Measurements from ENCODE around the gene ENG.

GRCh38 chr9:127788337-127789011, 66.0 kb downstream of the ENG start:
- TF ChIP-seq POLR2AphosphoS5 (IDR thresholded peaks at IDR 0.05; ENCODE audit: low read depth, low read length) = no peak
- TF ChIP-seq, protein P1, sequence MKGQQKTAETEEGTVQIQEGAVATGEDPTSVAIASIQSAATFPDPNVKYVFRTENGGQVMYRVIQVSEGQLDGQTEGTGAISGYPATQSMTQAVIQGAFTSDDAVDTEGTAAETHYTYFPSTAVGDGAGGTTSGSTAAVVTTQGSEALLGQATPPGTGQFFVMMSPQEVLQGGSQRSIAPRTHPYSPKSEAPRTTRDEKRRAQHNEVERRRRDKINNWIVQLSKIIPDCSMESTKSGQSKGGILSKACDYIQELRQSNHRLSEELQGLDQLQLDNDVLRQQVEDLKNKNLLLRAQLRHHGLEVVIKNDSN (IDR thresholded peaks at IDR 0.05; ENCODE audit: borderline replicate concordance, low read depth) = no peak
- no peak for TF ChIP-seq CTCF (IDR thresholded peaks at IDR 0.05)
- no peak for TF ChIP-seq CHD2 (IDR thresholded peaks at IDR 0.05; ENCODE audit: low read length, partially characterized antibody)
- TF ChIP-seq NFIC (IDR thresholded peaks at IDR 0.05; ENCODE audit: borderline replicate concordance) = no peak
- no peak for TF ChIP-seq YY1 (IDR thresholded peaks at IDR 0.05; ENCODE audit: low read depth)
- TF ChIP-seq, protein P2, sequence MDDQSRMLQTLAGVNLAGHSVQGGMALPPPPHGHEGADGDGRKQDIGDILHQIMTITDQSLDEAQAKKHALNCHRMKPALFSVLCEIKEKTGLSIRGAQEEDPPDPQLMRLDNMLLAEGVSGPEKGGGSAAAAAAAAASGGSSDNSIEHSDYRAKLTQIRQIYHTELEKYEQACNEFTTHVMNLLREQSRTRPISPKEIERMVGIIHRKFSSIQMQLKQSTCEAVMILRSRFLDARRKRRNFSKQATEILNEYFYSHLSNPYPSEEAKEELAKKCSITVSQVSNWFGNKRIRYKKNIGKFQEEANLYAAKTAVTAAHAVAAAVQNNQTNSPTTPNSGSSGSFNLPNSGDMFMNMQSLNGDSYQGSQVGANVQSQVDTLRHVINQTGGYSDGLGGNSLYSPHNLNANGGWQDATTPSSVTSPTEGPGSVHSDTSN (IDR thresholded peaks at IDR 0.05) = no peak
- TF ChIP-seq FOXM1 (IDR thresholded peaks at IDR 0.05; ENCODE audit: low read depth) = no peak
- no peak for TF ChIP-seq RCOR1 (IDR thresholded peaks at IDR 0.05; ENCODE audit: low read length)
- TF ChIP-seq JUND (IDR thresholded peaks at IDR 0.05) = no peak
- TF ChIP-seq MXI1 (IDR thresholded peaks at IDR 0.05; ENCODE audit: low read depth, low read length) = no peak
- TF ChIP-seq RAD21 (IDR thresholded peaks at IDR 0.05; ENCODE audit: low read length) = no peak

Measured in SK-N-SH (cell line).